K562 (cell line): ENCODE measurements around the gene AK5.

ENCODE experiments used
- HEY1 ChIP-seq: fragments of 250-450 bp; sonication (Bioruptor Pico); IDR thresholded peaks from 2 replicates; pipeline ENCODE4 v1.5.0; 2020; ENCODE audit warnings: mild to moderate bottlenecking, moderate library complexity, borderline replicate concordance
- MAFF ChIP-seq: IDR thresholded peaks from 2 replicates; pipeline ENCODE4 v1.6.1; 2012; ENCODE audit warnings: low read length, improper control_type of control experiment
- MTF1 ChIP-seq: fragments of 250-450 bp; sonication (Bioruptor Pico); IDR thresholded peaks from 2 replicates; pipeline ENCODE4 v1.9.0; 2021; ENCODE audit warnings: moderate library complexity, mild to moderate bottlenecking, inconsistent platforms, borderline replicate concordance
- POLR2AphosphoS5 ChIP-seq: IDR thresholded peaks from 2 replicates; pipeline ENCODE4 v1.6.1; 2011; ENCODE audit warnings: mild to moderate bottlenecking, low read depth, low read length, moderate library complexity; ENCODE audit not compliant: control insufficient read depth, insufficient read depth
- PRPF4 ChIP-seq: fragments of 200-400 bp; formaldehyde crosslinking; IDR thresholded peaks from one replicate; pipeline ENCODE4 v1.6.1; 2017; ENCODE audit warnings: low read length, low read depth, mild to moderate bottlenecking; ENCODE audit not compliant: insufficient read depth, poor library complexity, severe bottlenecking
- SMC3 ChIP-seq: conservative IDR thresholded peaks from 2 replicates; pipeline ENCODE4 v1.6.1; 2011; ENCODE audit warnings: low read depth, low read length, improper control_type of control experiment; ENCODE audit not compliant: insufficient read depth
- TAF1 ChIP-seq: IDR thresholded peaks from 2 replicates; pipeline ENCODE4 v1.6.1; 2011; ENCODE audit warnings: mild to moderate bottlenecking, low read length, moderate library complexity; ENCODE audit not compliant: insufficient read depth, control insufficient read depth, severe bottlenecking; ENCODE audit errors: extremely low read depth
- XRCC3 ChIP-seq: fragments of 450-650 bp; IDR thresholded peaks from 2 replicates; pipeline ENCODE4 v1.6.1; 2017; ENCODE audit warnings: mild to moderate bottlenecking, moderate library complexity
- ZFP36 ChIP-seq: fragments of 150-350 bp; IDR thresholded peaks from 2 replicates; pipeline ENCODE4 v1.6.1; 2018; ENCODE audit warnings: low read length, low read depth; ENCODE audit not compliant: partially characterized antibody
- ZKSCAN8 ChIP-seq: fragments of 200-800 bp; sonication (Bioruptor generic); IDR thresholded peaks from 2 replicates; pipeline ENCODE4 v1.6.1; 2016; ENCODE audit warnings: missing genetic modification characterization, missing compliant biosample characterization
- ZNF24 ChIP-seq: fragments of 450-650 bp; IDR thresholded peaks from 2 replicates; pipeline ENCODE4 v1.6.1; 2016
- ZNF384 ChIP-seq: IDR thresholded peaks from 2 replicates; pipeline ENCODE4 v1.6.1; 2012; ENCODE audit warnings: low read depth, low read length, improper control_type of control experiment
- TF ChIP-seq, protein P1 (sequence below): fragments of 250-450 bp; sonication (Bioruptor Pico); IDR thresholded peaks from 2 replicates; pipeline ENCODE4 v1.5.1; 2021; ENCODE audit warnings: mild to moderate bottlenecking
- TF ChIP-seq, protein P2 (sequence below), 3 experiments: IDR thresholded peaks in 2 of 3; conservative IDR thresholded peaks in 1 of 3; 2 replicates each; pipeline ENCODE4 v1.5.1; 2011 to 2012; ENCODE audit warnings: low read length in 3 of 3, mild to moderate bottlenecking in 3 of 3, control low read depth in 2 of 3, improper control_type of control experiment in 1 of 3, inconsistent platforms in 1 of 3, low read depth in 1 of 3, mixed read lengths in 1 of 3, moderate library complexity in 1 of 3; ENCODE audit not compliant: insufficient read depth in 2 of 3

DNA sequence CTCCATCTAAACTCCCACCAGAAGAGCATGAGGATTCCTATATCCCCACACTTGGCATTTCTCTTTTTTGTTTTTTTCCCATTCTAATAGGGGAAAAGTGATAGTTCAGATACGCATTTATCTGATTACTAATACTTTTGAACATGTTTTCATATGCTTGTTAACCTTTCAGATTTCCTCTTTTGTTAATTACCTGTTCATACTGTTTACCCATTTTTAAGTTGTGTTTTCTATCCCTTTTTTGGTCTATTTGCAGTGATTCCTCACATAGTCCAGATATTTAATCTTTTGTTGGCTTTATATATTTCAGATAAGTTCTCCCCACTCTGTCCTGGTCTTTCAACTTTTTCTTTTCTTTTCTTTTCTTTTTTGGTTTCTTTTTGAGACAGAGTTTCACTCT lies 49.0 kb upstream of the AK5 start:
- TF ChIP-seq PRPF4: no peak
- no peak for TF ChIP-seq ZNF24
- no peak for TF ChIP-seq ZFP36
- TF ChIP-seq XRCC3: no peak
- no peak for TF ChIP-seq ZNF384
- no peak for TF ChIP-seq ZKSCAN8 (CRISPR knock-in tag)
- TF ChIP-seq, protein P1, sequence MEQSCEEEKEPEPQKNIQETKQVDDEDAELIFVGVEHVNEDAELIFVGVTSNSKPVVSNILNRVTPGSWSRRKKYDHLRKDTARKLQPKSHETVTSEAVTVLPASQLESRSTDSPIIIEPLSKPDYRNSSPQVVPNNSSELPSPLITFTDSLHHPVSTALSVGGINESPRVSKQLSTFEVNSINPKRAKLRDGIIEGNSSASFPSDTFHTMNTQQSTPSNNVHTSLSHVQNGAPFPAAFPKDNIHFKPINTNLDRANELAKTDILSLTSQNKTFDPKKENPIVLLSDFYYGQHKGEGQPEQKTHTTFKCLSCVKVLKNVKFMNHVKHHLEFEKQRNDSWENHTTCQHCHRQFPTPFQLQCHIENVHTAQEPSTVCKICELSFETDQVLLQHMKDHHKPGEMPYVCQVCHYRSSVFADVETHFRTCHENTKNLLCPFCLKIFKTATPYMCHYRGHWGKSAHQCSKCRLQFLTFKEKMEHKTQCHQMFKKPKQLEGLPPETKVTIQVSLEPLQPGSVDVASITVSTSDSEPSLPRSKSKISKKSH (CRISPR knock-in tag): no peak
- TF ChIP-seq SMC3: no peak
- TF ChIP-seq MAFF: no peak
- TF ChIP-seq, protein P2, sequence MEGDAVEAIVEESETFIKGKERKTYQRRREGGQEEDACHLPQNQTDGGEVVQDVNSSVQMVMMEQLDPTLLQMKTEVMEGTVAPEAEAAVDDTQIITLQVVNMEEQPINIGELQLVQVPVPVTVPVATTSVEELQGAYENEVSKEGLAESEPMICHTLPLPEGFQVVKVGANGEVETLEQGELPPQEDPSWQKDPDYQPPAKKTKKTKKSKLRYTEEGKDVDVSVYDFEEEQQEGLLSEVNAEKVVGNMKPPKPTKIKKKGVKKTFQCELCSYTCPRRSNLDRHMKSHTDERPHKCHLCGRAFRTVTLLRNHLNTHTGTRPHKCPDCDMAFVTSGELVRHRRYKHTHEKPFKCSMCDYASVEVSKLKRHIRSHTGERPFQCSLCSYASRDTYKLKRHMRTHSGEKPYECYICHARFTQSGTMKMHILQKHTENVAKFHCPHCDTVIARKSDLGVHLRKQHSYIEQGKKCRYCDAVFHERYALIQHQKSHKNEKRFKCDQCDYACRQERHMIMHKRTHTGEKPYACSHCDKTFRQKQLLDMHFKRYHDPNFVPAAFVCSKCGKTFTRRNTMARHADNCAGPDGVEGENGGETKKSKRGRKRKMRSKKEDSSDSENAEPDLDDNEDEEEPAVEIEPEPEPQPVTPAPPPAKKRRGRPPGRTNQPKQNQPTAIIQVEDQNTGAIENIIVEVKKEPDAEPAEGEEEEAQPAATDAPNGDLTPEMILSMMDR (IDR thresholded peaks at IDR 0.05 in 2 of 3, conservative IDR thresholded peaks at IDR 0.05 in 1 of 3; ENCODE audit: insufficient read depth in 2 of 3, low read depth in 1 of 3, low read length in 3 of 3): no peak
- TF ChIP-seq HEY1: no peak
- TF ChIP-seq MTF1 (CRISPR knock-in tag): no peak
- no peak for TF ChIP-seq TAF1
- no peak for TF ChIP-seq POLR2AphosphoS5
